ENCODE measurements around the gene YES1. TPM values are rescaled to one million over a fixed set of nuclear protein-coding genes. Genes with fewer than 3 reads are reported as not detected.
"Not testable (repeated sequence)": the region's sequence is repeated elsewhere in the genome, so short reads cannot be mapped to it uniquely, and the experiment has no call there.

Gene YES1
- total and polyA plus RNA-seq, 2 of the 13 experiments (the other 11 are each of a cell fraction or from before 2014, with no cell fraction given) = 17.2 to 70.8 TPM

DNA sequence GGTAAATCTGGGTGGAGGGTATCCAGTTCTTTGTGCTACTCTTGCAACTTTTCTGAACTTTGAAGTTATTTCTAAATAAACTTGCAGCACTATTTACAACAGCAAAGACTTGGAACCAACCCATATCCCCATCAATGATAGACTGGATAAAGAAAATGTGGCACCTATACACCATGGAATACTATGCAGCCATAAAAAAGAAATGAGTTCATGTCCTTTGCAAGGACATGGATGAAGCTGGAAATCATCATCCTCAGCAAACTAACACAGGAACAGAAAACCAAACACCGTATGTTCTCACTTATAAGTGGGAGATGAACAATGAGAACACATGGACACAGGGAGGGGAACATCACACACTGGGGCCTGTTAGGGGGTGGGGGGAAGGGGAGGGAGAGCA is 16.7 kb downstream of the YES1 start:
- H3K9ac ChIP-seq (ENCODE audit: insufficient read depth, low read depth, low read length); H3K27me3 ChIP-seq (ENCODE audit: control insufficient read depth in 1 of 2, insufficient read depth in 2 of 2, low read length in 2 of 2); intact Hi-C loops (cut with micrococcal nuclease; ENCODE audit: unreplicated experiment); ATAC-seq; H3K4me1 ChIP-seq (ENCODE audit: insufficient read depth, low read length); CTCF ChIA-PET (ENCODE audit: low intra/inter-chr PET ratio, low total read pairs); H3K4me3 ChIP-seq (replicated peaks in 1 of 3; ENCODE audit: insufficient read depth in 1 of 3, low read depth in 2 of 3, low read length in 3 of 3); DNase-seq (ENCODE audit: low spot score); POLR2A ChIA-PET; in situ Hi-C loops (cut with HindIII; ENCODE audit: extremely low pct_ligation_motif_present, low pct_unique_long_range_greater_than_20kb); H3K36me3 ChIP-seq (replicated peaks in 1 of 2; ENCODE audit: control insufficient read depth in 1 of 2, insufficient read depth in 2 of 2, low read length in 2 of 2); H3K9me3 ChIP-seq (ENCODE audit: low read length); H2AFZ ChIP-seq (ENCODE audit: low read length); H3K27ac ChIP-seq (ENCODE audit: extremely low read length, insufficient read depth, low read length); BruUV-seq (replicated peaks); FAIRE-seq; H3K4me2 ChIP-seq (ENCODE audit: low read depth, low read length): not testable (repeated sequence)
- 100% methylated on average over 1 of the region's 1 CpG for WGBS (ENCODE audit: low lambda C conversion rate)
- Histone ChIP-seq H3K79me2 (ENCODE audit: insufficient read depth, low read length) (peaks cover 87% of the 10 kb centered on the region), H4K20me1 (ENCODE audit: insufficient read depth, low read length) (peaks cover 22% of the 10 kb centered on the region; the same call in 1 of the 2 replicates)

DNA sequence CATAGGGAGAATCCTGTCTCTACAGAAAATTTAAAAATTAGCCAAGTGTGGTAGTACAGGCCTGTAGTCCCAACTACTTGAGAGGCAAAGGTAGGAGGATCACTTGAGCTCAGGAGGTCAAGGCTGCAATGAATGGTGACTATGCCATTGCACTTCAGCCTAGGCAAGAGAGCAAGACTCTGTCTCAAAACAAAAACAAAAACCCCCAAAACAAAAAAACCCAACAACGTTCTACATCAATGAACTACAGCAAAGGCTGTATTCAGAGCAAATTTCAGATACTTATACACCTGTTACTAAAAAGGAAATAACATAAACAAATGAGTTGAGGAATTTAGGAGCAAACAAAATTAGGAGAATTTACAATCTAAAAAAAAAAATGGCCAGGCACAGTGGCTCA is 22.6 kb downstream of the YES1 start:
- Histone ChIP-seq H3K9ac (ENCODE audit: insufficient read depth, low read depth, low read length) (no peak overlapping the region), H3K36me3 (replicated peaks in 1 of 2; ENCODE audit: control insufficient read depth in 1 of 2, insufficient read depth in 2 of 2, low read length in 2 of 2) (no peaks in the 10 kb centered on the region), H3K27me3 (ENCODE audit: control insufficient read depth in 1 of 2, insufficient read depth in 2 of 2, low read length in 2 of 2) (no peaks in the 10 kb centered on the region), H2AFZ (ENCODE audit: low read length) (no peak overlapping the region), H3K4me3 (replicated peaks in 1 of 3; ENCODE audit: insufficient read depth in 1 of 3, low read depth in 2 of 3, low read length in 3 of 3) (no peak overlapping the region), H4K20me1 (ENCODE audit: insufficient read depth, low read length) (peaks cover 23% of the 10 kb centered on the region), H3K79me2 (ENCODE audit: insufficient read depth, low read length) (peaks cover 88% of the 10 kb centered on the region), H3K9me3 (ENCODE audit: low read length) (no peaks in the 10 kb centered on the region), H3K27ac (ENCODE audit: extremely low read length, insufficient read depth, low read length) (no peak overlapping the region), H3K4me1 (ENCODE audit: insufficient read depth, low read length) (peaks cover 37% of the 10 kb centered on the region), H3K4me2 (ENCODE audit: low read depth, low read length) (no peak overlapping the region)
- DNase-seq (ENCODE audit: low spot score) (no peak), ATAC-seq (no peak), FAIRE-seq (no peak)
- intact Hi-C loops (cut with micrococcal nuclease; ENCODE audit: unreplicated experiment) (no loop called here), in situ Hi-C loops (cut with HindIII; ENCODE audit: extremely low pct_ligation_motif_present, low pct_unique_long_range_greater_than_20kb) (no loop called here)
- TF ChIP-seq, protein P1, sequence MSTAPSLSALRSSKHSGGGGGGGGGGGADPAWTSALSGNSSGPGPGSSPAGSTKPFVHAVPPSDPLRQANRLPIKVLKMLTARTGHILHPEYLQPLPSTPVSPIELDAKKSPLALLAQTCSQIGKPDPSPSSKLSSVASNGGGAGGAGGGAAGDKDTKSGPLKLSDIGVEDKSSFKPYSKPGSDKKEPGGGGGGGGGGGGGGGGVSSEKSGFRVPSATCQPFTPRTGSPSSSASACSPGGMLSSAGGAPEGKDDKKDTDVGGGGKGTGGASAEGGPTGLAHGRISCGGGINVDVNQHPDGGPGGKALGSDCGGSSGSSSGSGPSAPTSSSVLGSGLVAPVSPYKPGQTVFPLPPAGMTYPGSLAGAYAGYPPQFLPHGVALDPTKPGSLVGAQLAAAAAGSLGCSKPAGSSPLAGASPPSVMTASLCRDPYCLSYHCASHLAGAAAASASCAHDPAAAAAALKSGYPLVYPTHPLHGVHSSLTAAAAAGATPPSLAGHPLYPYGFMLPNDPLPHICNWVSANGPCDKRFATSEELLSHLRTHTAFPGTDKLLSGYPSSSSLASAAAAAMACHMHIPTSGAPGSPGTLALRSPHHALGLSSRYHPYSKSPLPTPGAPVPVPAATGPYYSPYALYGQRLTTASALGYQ (CRISPR knock-in tag; IDR thresholded peaks at IDR 0.05) = no peak
- TF ChIP-seq, protein P2, sequence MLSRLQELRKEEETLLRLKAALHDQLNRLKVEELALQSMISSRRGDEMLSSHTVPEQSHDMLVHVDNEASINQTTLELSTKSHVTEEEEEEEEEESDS (CRISPR knock-in tag; IDR thresholded peaks at IDR 0.05; ENCODE audit: borderline replicate concordance) = no peak
- TF ChIP-seq, protein P3, sequence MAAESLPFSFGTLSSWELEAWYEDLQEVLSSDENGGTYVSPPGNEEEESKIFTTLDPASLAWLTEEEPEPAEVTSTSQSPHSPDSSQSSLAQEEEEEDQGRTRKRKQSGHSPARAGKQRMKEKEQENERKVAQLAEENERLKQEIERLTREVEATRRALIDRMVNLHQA (CRISPR knock-in tag; IDR thresholded peaks at IDR 0.05) = no peak
- peak; percentile 24; the same call in 1 of the 2 replicates for TF ChIP-seq ZNF12 (CRISPR knock-in tag; IDR thresholded peaks at IDR 0.05)
- TF ChIP-seq, protein P4, sequence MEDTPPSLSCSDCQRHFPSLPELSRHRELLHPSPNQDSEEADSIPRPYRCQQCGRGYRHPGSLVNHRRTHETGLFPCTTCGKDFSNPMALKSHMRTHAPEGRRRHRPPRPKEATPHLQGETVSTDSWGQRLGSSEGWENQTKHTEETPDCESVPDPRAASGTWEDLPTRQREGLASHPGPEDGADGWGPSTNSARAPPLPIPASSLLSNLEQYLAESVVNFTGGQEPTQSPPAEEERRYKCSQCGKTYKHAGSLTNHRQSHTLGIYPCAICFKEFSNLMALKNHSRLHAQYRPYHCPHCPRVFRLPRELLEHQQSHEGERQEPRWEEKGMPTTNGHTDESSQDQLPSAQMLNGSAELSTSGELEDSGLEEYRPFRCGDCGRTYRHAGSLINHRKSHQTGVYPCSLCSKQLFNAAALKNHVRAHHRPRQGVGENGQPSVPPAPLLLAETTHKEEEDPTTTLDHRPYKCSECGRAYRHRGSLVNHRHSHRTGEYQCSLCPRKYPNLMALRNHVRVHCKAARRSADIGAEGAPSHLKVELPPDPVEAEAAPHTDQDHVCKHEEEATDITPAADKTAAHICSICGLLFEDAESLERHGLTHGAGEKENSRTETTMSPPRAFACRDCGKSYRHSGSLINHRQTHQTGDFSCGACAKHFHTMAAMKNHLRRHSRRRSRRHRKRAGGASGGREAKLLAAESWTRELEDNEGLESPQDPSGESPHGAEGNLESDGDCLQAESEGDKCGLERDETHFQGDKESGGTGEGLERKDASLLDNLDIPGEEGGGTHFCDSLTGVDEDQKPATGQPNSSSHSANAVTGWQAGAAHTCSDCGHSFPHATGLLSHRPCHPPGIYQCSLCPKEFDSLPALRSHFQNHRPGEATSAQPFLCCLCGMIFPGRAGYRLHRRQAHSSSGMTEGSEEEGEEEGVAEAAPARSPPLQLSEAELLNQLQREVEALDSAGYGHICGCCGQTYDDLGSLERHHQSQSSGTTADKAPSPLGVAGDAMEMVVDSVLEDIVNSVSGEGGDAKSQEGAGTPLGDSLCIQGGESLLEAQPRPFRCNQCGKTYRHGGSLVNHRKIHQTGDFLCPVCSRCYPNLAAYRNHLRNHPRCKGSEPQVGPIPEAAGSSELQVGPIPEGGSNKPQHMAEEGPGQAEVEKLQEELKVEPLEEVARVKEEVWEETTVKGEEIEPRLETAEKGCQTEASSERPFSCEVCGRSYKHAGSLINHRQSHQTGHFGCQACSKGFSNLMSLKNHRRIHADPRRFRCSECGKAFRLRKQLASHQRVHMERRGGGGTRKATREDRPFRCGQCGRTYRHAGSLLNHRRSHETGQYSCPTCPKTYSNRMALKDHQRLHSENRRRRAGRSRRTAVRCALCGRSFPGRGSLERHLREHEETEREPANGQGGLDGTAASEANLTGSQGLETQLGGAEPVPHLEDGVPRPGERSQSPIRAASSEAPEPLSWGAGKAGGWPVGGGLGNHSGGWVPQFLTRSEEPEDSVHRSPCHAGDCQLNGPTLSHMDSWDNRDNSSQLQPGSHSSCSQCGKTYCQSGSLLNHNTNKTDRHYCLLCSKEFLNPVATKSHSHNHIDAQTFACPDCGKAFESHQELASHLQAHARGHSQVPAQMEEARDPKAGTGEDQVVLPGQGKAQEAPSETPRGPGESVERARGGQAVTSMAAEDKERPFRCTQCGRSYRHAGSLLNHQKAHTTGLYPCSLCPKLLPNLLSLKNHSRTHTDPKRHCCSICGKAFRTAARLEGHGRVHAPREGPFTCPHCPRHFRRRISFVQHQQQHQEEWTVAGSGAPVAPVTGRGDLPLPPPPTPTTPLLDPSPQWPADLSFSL (CRISPR knock-in tag; IDR thresholded peaks at IDR 0.05) = no peak
- no TSS peak for BruUV-seq (replicated peaks)
- ChIA-PET CTCF (ENCODE audit: low intra/inter-chr PET ratio, low total read pairs) (no interaction called here), POLR2A (no interaction called here)
- 88% methylated on average over 1 of the region's 1 CpG for WGBS (ENCODE audit: low lambda C conversion rate)

Measured in HepG2 (cell line).